Measurements from ENCODE around the gene SLC25A23.

GRCh38 chr19:6483235-6483634 is 23.6 kb upstream of the SLC25A23 start:
- TF ChIP-seq, protein P1, sequence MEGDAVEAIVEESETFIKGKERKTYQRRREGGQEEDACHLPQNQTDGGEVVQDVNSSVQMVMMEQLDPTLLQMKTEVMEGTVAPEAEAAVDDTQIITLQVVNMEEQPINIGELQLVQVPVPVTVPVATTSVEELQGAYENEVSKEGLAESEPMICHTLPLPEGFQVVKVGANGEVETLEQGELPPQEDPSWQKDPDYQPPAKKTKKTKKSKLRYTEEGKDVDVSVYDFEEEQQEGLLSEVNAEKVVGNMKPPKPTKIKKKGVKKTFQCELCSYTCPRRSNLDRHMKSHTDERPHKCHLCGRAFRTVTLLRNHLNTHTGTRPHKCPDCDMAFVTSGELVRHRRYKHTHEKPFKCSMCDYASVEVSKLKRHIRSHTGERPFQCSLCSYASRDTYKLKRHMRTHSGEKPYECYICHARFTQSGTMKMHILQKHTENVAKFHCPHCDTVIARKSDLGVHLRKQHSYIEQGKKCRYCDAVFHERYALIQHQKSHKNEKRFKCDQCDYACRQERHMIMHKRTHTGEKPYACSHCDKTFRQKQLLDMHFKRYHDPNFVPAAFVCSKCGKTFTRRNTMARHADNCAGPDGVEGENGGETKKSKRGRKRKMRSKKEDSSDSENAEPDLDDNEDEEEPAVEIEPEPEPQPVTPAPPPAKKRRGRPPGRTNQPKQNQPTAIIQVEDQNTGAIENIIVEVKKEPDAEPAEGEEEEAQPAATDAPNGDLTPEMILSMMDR (conservative IDR thresholded peaks at IDR 0.05 in 1 of 2, IDR thresholded peaks at IDR 0.05 in 1 of 2; ENCODE audit: extremely low read depth in 1 of 2, insufficient read depth in 1 of 2, low read depth in 1 of 2, low read length in 2 of 2): no peak
- no peak for TF ChIP-seq EZH2 (IDR thresholded peaks at IDR 0.05; ENCODE audit: borderline replicate concordance, low read length)
